T-cell (primary cell): Measurements from ENCODE around the gene OSBPL3. TPM values are rescaled to one million over a fixed set of nuclear protein-coding genes. Genes with fewer than 3 reads are reported as not detected.
A peak's percentile ranks its signal among the peaks of the same experiment; 100 is the strongest.

Source experiments
- ATAC-seq, 4 experiments: fragments of 200-7000 bp in 3 of 4; fragments of 150-1000 bp in 1 of 4; cut with Tn5 transposase; replicated peaks in 1 of 4; 1 replicate in 3 of 4; 2 replicates in 1 of 4; pipeline ENCODE4 v1.10.0; 2021; ENCODE audit warnings: moderate library complexity in 3 of 4, mild to moderate bottlenecking in 2 of 4, moderate number of reproducible peaks in 1 of 4
- CTCF ChIA-PET, 2 donors: fragments of 300-600 bp; sonication (Branson Sonifier 250); formaldehyde crosslinking; loops; one replicate each; lab custom pipeline; 2022; ENCODE audit warnings: antibody characterized with exemption in 2 of 2; lab: Charles Lee
- POLR2A ChIA-PET, 2 donors: fragments of 300-600 bp; sonication (Branson Sonifier 250); formaldehyde crosslinking; loops; one replicate each; lab custom pipeline; 2022; ENCODE audit warnings: antibody characterized with exemption in 2 of 2; lab: Charles Lee
- DNase-seq, 35 experiments: peaks; one replicate each; pipeline versions ENCODE4 v3.0.0 to v3.0.0-alpha.2; 2013 to 2023
- H3K27ac ChIP-seq: one replicate; pipeline ENCODE4 v1.5.1; 2013; ENCODE audit warnings: low read length
- H3K27me3 ChIP-seq, 2 experiments: replicated peaks in 1 of 2; 1 replicate in 1 of 2; 2 replicates in 1 of 2; pipeline versions ENCODE4 v1.6.1 to v1.7.0; 2013; ENCODE audit warnings: low read length in 1 of 2, mixed read lengths in 1 of 2; ENCODE audit not compliant: control insufficient read depth in 2 of 2, insufficient read depth in 2 of 2; ENCODE audit errors: extremely low read depth in 1 of 2
- H3K36me3 ChIP-seq, 2 donors: 1 replicate in 1 of 2; 2 replicates in 1 of 2; pipeline versions ENCODE4 v1.6.1 to v1.7.0; 2013; ENCODE audit warnings: low read length in 1 of 2; ENCODE audit not compliant: control insufficient read depth in 2 of 2, insufficient read depth in 1 of 2; ENCODE audit errors: extremely low read depth in 1 of 2
- H3K4me1 ChIP-seq, 2 experiments: 1 replicate in 1 of 2; 2 replicates in 1 of 2; pipeline versions ENCODE4 v1.6.1 to v1.7.0; 2013; ENCODE audit warnings: low read length in 2 of 2, mixed read lengths in 1 of 2; ENCODE audit not compliant: insufficient read depth in 2 of 2, control insufficient read depth in 1 of 2; ENCODE audit errors: extremely low read depth in 1 of 2
- H3K4me3 ChIP-seq, 2 donors: 1 replicate in 1 of 2; 2 replicates in 1 of 2; pipeline versions ENCODE4 v1.5.1 to v1.7.0; 2013; ENCODE audit warnings: mild to moderate bottlenecking in 2 of 2, low read length in 1 of 2, moderate library complexity in 1 of 2; ENCODE audit not compliant: control insufficient read depth in 1 of 2; ENCODE audit errors: extremely low read depth in 1 of 2
- H3K9me3 ChIP-seq: 2 replicates; pipeline ENCODE4 v1.7.0; 2013
- H3K27ac Mint-ChIP-seq, 2 donors: one replicate each; pipeline ENCODE4 v1.8.0; 2020 to 2021; ENCODE audit warnings: mild to moderate bottlenecking in 2 of 2, mixed read lengths in 2 of 2
- H3K27me3 Mint-ChIP-seq, 2 donors: one replicate each; pipeline ENCODE4 v1.8.0; 2021 to 2022; ENCODE audit warnings: mixed read lengths in 2 of 2
- H3K36me3 Mint-ChIP-seq: one replicate; pipeline ENCODE4 v1.8.0; 2021; ENCODE audit warnings: mixed read lengths
- H3K4me1 Mint-ChIP-seq, 3 donors: one replicate each; pipeline ENCODE4 v1.8.0; 2020 to 2022; ENCODE audit warnings: mixed read lengths in 3 of 3, mild to moderate bottlenecking in 1 of 3
- H3K4me3 Mint-ChIP-seq, 3 donors: one replicate each; pipeline ENCODE4 v1.8.0; 2020 to 2022; ENCODE audit warnings: mild to moderate bottlenecking in 3 of 3, mixed read lengths in 3 of 3, moderate library complexity in 3 of 3
- H3K9me3 Mint-ChIP-seq, 3 donors: one replicate each; pipeline ENCODE4 v1.8.0; 2020 to 2022; ENCODE audit warnings: mixed read lengths in 3 of 3
- WGBS: methylation state at CpG from one replicate; pipeline ENCODE4 v1.1.5; 2013; ENCODE audit warnings: missing lambda C conversion rate; ENCODE audit not compliant: insufficient coverage; 5-methylcytosine and 5-hydroxymethylcytosine counted together
- total RNA-seq, 35 experiments: library from RNA in 6 of 35; stranded (reverse) in 6 of 35; fragments of 120-200 nt in 1 of 35; gene quantifications; one replicate each; pipeline versions ENCODE4 v1.2.1 to v1.2.4 and lab custom pipeline; 2013 to 2026

The OSBPL3 gene
- total RNA-seq, 5 donors from 2014 or later (not counting 1 experiment from before 2014, with no cell fraction given) = 30.2 to 62.7 (median 54.7) TPM

GRCh38 chr7:24851786-24852185 lies 128.2 kb downstream of the OSBPL3 start:
- CTCF ChIA-PET = no interaction called here
- H3K4me3 Mint-ChIP-seq = no peak overlapping the region
- no peaks in the 10 kb centered on the region for H3K27me3 ChIP-seq
- H3K27me3 Mint-ChIP-seq = no peaks in the 10 kb centered on the region
- H3K4me1 Mint-ChIP-seq = peaks cover 0 to 11% (median 6%) of the 10 kb centered on the region in 3 donors
- H3K27ac ChIP-seq = no peak overlapping the region
- no peaks in the 10 kb centered on the region for H3K4me1 ChIP-seq
- peaks cover 0 to 34% of the 10 kb centered on the region in 2 donors for H3K36me3 ChIP-seq
- no peak overlapping the region for H3K4me3 ChIP-seq
- peaks cover 68% of the 10 kb centered on the region for H3K36me3 Mint-ChIP-seq
- peak in 1 of 4 experiments; percentile 63 for ATAC-seq
- no peak overlapping the region for H3K27ac Mint-ChIP-seq
- no peaks in the 10 kb centered on the region for H3K9me3 Mint-ChIP-seq
- H3K9me3 ChIP-seq = no peaks in the 10 kb centered on the region
- POLR2A ChIA-PET = no interaction called here
- no peak for DNase-seq

- ATAC-seq = no peak
- CTCF ChIA-PET = interaction anchor here in 1 of 2 donors (0.6 kb wide), 1 partner anchor 76 kb away, joined by 3 read pairs; no protein-coding TSS in a partner anchor
- POLR2A ChIA-PET = no interaction called here
Measured at GRCh38 chr7:24848878-24849277, 131.1 kb downstream of the OSBPL3 start.

GRCh38 chr7:24847754-24848153 lies 132.2 kb downstream of the OSBPL3 start:
- Mint-ChIP-seq H3K36me3 (peaks cover 48% of the 10 kb centered on the region), H3K9me3 (no peaks in the 10 kb centered on the region), H3K27me3 (no peaks in the 10 kb centered on the region), H3K27ac (no peak overlapping the region), H3K4me1 (peaks cover 0 to 7% (median 4%) of the 10 kb centered on the region in 3 donors), H3K4me3 (no peak overlapping the region)
- Histone ChIP-seq H3K27me3 (no peaks in the 10 kb centered on the region), H3K27ac (no peak overlapping the region), H3K4me1 (no peaks in the 10 kb centered on the region), H3K9me3 (no peaks in the 10 kb centered on the region), H3K4me3 (no peak overlapping the region), H3K36me3 (peaks cover 0 to 34% of the 10 kb centered on the region in 2 donors)
- ChIA-PET CTCF (no interaction called here), POLR2A (no interaction called here)
- ATAC-seq = no peak
- WGBS = no CpG with 5 or more reads among the region's 6 CpGs
- no peak for DNase-seq

More at GRCh38 chr7:24848878-24849277, 131.1 kb downstream of the OSBPL3 start:
- no peak overlapping the region for H3K27ac ChIP-seq
- H3K4me1 ChIP-seq = no peaks in the 10 kb centered on the region
- Mint-ChIP-seq H3K4me1 (peaks cover 0 to 6% (median 4%) of the 10 kb centered on the region in 3 donors), H3K27me3 (no peaks in the 10 kb centered on the region), H3K36me3 (peaks cover 47% of the 10 kb centered on the region), H3K4me3 (no peak overlapping the region), H3K9me3 (no peaks in the 10 kb centered on the region), H3K27ac (peak overlapping the region in 1 of 2 donors; percentile 8)
- 95% methylated on average over 6 of the region's 16 CpGs for WGBS
- no peaks in the 10 kb centered on the region for H3K9me3 ChIP-seq
- no peak overlapping the region for H3K4me3 ChIP-seq
- peaks cover 0 to 30% of the 10 kb centered on the region in 2 donors for H3K36me3 ChIP-seq
- no peak for DNase-seq
- no peaks in the 10 kb centered on the region for H3K27me3 ChIP-seq

GRCh38 chr7:24843821-24844434 lies 136.1 kb downstream of the OSBPL3 start:
- H3K4me1 Mint-ChIP-seq = peaks cover under 1 to 12% (median 2%) of the 10 kb centered on the region in 3 donors
- peak overlapping the region; percentile 12 to 30 for H3K27ac Mint-ChIP-seq
- ATAC-seq (no peak), DNase-seq (no peak)
- Histone ChIP-seq H3K27ac (no peak overlapping the region), H3K4me1 (no peaks in the 10 kb centered on the region), H3K27me3 (no peaks in the 10 kb centered on the region), H3K36me3 (peaks cover 3 to 18% of the 10 kb centered on the region in 2 donors), H3K4me3 (no peak overlapping the region), H3K9me3 (no peaks in the 10 kb centered on the region)
- CTCF ChIA-PET = interaction anchor here in 1 of 2 donors (1.3 kb wide), 1 partner anchor 226 kb away, joined by 4 read pairs; no protein-coding TSS in a partner anchor
- POLR2A ChIA-PET = interaction anchor here in 1 of 2 donors (0.7 kb wide), 1 partner anchor 240 kb away, joined by 4 read pairs; no protein-coding TSS in a partner anchor
- 100% methylated on average over 2 of the region's 5 CpGs for WGBS
- H3K4me3 Mint-ChIP-seq = no peak overlapping the region
- no peaks in the 10 kb centered on the region for H3K27me3 Mint-ChIP-seq
- no peaks in the 10 kb centered on the region for H3K9me3 Mint-ChIP-seq
- peaks cover 31% of the 10 kb centered on the region for H3K36me3 Mint-ChIP-seq

- no peaks in the 10 kb centered on the region for H3K4me1 ChIP-seq
- Mint-ChIP-seq H3K4me3 (no peak overlapping the region), H3K9me3 (no peaks in the 10 kb centered on the region), H3K4me1 (peaks cover 8 to 22% (median 9%) of the 10 kb centered on the region in 3 donors), H3K27me3 (no peaks in the 10 kb centered on the region), H3K27ac (peak overlapping the region; percentile 22 to 50), H3K36me3 (peaks cover 31% of the 10 kb centered on the region)
- no peak overlapping the region for H3K4me3 ChIP-seq
- H3K27me3 ChIP-seq = no peaks in the 10 kb centered on the region
- DNase-seq (no peak), ATAC-seq (no peak)
- CTCF ChIA-PET = no interaction called here
- POLR2A ChIA-PET = no interaction called here
- no peak overlapping the region for H3K27ac ChIP-seq
- H3K36me3 ChIP-seq = peaks cover 10 to 19% of the 10 kb centered on the region in 2 donors
- WGBS = 98% methylated on average over 4 of the region's 5 CpGs
- H3K9me3 ChIP-seq = no peaks in the 10 kb centered on the region
Measured at GRCh38 chr7:24842449-24843241, 137.3 kb downstream of the OSBPL3 start.

GRCh38 chr7:24842029-24842428 lies 137.9 kb downstream of the OSBPL3 start:
- ChIA-PET POLR2A (no interaction called here), CTCF (interaction anchor here in 1 of 2 donors (0.9 kb wide), 1 partner anchor 117 kb away, joined by 3 read pairs; no protein-coding TSS in a partner anchor)
- peaks cover 0 to 3% of the 10 kb centered on the region in 2 experiments for H3K4me1 ChIP-seq
- no peak overlapping the region for H3K4me3 ChIP-seq
- WGBS = no CpG with 5 or more reads among the region's 2 CpGs
- no peak overlapping the region for H3K27ac Mint-ChIP-seq
- no peak overlapping the region for H3K4me3 Mint-ChIP-seq
- ATAC-seq (no peak), DNase-seq (no peak)
- no peaks in the 10 kb centered on the region for H3K9me3 Mint-ChIP-seq
- H3K27me3 ChIP-seq = no peaks in the 10 kb centered on the region
- peaks cover 14 to 28% (median 15%) of the 10 kb centered on the region in 3 donors for H3K4me1 Mint-ChIP-seq
- H3K36me3 ChIP-seq = peaks cover 10 to 21% of the 10 kb centered on the region in 2 donors
- no peak overlapping the region for H3K27ac ChIP-seq
- H3K9me3 ChIP-seq = no peaks in the 10 kb centered on the region
- no peaks in the 10 kb centered on the region for H3K27me3 Mint-ChIP-seq
- H3K36me3 Mint-ChIP-seq = peaks cover 32% of the 10 kb centered on the region
